GM18858 (cell line): ENCODE results near the gene NAA15.
"Not testable (repeated sequence)": the region's sequence is repeated elsewhere in the genome, so short reads cannot be mapped to it uniquely, and the experiment has no call there.

Source experiments
- ATAC-seq: cut with Tn5 transposase; IDR thresholded peaks from one replicate; pipeline ENCODE4 v1.9.1; 2021; ENCODE audit not compliant: unreplicated experiment

NAA15 gene

DNA sequence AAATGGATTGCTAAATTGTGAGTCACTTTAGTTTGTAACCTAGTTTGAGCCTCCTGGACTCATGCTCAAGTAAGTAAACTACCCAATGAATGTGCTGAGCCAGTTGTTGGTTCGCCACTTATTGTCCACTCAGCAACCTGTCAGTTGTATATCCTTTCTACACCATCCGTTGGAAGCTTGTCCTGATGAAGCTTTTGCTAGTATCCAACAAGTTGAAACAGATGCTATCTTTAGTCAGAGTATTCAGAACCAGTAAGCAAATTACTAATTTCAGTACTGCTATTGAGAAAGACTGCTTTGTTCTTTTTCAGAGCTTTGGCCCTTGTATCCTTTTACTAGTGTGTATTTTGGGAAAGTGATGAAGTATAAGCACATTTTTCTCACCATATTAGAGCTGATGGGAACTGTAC lies 4.3 kb upstream of the NAA15 start:
- ATAC-seq = peak; percentile 21

DNA sequence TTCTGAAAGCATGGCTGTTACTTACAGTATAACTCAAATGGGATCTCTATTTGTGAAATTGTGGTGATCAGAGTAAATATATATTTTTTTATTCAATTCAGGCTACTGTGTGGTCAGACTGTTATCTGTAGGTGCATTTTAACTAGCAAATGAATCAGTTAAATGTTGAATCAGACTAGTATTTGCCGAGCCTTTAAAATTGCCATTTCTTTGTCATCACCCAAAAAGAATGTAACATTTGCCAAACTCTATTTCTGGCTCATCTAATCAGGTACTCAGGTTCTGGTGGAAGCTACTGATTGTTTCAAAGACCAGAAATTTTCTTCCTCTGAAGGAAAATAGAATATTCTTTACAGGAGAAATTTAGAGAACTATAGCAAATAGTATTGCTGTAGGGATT lies 1.8 kb upstream of the NAA15 start:
- ATAC-seq = no peak

DNA sequence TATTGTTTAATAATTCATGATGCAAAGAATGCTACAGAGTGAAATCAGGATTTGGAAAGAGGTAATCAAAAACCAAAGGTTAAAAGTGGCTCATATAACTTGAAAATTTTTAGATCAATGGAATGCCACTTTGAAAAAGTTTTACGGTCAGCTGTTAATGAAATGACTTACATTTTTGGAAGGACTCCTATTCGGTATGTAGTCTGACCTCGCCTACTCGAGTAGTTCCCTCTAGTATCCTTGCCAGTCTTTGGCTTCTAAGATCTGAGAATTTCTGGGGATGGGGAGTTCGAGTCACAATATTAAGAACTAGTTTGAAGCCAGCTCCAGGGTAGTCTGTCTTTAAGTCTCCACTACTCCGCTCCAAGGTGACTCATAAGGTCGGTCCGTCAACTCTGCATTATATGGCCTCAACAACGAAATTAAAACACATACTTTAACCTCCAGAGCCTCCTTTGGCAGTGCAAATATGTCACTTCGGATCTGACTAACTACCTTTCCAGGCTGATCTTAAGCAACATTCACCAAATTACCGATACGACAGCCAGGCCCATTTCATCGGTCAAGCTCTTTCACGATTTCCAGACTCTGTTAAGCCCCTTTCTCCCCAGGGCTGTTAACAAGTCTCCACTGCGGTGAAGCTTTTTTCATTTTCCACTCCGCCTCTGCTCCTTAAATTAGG lies 733 bp upstream of the NAA15 start:
- ATAC-seq = peak; percentile 3

DNA sequence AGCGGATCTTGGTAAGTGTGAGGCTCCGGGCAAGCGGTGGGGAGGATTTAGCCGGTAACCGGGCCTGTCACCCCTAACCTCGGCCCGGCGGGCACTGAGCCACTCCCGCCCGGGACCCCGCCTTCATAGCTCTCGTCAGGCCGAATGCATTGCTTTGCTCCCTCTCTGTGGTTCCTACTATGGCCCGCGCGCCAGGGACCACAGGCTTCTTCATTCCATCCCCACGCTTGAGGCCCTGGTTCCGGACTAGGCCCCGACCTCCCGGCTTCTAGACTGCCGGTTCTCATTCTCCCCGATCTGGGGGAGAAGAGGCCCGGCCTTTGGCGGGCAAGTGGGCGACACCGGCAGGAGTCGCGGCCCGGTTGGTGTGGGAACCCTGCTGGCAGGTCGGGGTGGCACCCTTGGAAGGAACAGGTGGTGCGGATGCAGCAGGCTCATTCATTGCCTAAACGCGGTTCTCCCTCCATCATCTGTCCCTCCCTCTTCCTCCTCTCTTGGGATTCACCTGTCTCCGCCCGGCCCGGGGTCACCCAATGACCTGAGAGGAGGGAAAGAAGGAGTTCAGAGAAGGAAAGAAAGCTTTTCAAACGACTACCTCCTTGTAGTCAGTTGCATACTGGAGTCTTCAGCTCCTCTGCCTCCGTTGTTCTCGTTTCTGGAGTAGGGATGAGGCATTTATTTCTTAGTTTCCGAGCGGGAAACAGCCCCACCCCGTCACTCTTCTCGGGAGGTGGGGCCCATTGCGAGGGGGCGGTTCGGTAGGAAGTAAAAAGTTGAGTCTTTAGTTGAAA lies 711 bp downstream of the NAA15 start, which contains the start of gene NDUFC1:
TSS of gene NDUFC1 (minus strand) at position 657 of the 791 bp plus-strand sequence. CDS start 6,679 bp downstream, outside the sequence.
- peak; percentile 21 for ATAC-seq

DNA sequence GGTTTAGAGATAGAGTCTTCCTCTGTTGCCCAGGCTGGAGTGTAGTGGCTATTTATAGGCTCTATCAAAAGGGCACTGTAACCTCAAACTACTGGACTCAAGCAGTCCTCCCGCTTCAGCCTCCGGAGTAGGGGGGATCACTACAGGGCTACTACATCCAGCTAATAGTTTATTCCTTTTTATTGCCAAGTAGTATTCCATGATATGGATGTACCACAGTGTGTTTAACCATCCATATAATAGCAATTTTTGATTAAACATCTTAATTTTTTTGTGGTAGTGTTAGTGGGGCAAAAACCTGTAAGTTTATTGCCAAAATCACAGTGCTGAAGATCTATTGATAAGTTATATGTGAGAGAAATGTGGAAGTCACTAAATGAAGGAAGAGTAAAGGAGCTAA lies 3.6 kb downstream of the NAA15 start:
- ATAC-seq = no peak

DNA sequence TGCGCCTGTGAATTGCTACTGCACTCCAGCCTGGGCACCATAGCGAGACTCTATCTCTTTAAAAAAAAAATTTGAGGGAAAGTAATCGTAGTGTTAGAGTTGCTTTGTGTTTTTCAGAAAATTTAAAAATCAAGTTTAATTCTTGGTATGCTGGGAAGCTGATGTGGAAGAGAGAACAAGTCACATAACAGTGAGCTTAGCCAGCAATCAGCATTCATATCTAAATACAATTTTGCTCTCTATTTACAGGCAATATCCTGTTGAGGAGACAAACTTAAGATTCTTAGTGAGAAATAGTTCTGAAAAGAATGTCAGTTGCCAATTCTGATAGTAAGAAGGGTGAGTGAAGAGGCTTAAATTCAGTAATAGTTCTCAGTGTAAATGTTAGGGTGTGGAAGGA lies 10.6 kb downstream of the NAA15 start:
- ATAC-seq = no peak

DNA sequence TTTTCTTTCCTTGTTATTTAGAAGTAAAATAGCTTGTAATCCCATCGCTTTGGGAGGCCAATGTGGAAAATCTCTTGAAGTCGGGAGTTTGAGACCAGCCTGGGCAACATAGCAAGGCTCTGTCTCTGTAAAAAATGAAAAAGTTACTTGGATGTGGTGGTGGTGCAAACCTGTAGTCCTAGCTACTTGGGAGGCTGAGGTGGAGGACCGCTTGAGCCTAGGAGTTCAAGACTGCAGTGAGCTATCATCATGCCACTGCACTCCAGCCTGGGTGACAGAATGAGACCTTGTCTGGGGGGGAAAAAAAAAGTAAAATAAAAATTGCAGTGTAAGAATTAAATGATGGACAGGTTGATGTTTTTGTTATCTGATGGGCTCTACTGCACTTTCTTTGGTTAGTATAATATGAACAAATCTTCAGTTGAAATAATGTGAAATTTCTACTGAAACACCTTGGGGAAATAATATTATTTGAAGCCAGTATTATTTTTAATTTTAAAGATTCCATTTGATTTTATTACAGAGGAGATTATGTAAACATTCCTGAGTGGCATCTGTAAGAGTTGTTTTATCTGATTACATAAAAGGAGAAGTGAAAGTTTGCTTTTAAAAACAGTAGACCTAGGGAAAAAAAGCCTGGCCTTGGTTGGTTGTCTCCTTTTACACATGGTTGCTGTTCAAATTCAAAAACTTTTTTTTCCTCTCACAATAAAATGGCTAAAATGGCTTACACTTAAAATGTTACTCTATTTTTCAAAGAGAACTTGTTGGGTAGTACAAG lies 11.4 kb downstream of the NAA15 start:
- ATAC-seq = no peak

DNA sequence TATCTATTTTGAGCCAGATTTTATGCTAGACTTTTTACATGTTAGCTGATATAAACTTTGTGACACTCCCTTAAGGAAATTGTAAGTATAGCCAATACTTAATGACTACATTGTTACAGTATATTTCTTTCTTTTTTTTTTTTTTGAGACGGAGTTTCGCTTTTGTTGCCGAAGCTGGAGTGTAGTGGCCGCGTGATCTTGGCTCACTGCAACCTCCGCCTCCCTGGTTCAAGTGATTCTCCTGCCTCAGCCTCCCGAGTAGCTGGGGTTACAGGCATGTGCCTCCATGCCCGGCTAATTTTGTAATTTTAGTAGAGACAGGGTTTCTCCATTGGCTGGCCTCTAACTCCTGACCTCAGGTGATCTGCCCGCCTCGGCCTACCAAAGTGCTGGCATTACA lies 12.1 kb downstream of the NAA15 start:
- ATAC-seq = not testable (repeated sequence)

DNA sequence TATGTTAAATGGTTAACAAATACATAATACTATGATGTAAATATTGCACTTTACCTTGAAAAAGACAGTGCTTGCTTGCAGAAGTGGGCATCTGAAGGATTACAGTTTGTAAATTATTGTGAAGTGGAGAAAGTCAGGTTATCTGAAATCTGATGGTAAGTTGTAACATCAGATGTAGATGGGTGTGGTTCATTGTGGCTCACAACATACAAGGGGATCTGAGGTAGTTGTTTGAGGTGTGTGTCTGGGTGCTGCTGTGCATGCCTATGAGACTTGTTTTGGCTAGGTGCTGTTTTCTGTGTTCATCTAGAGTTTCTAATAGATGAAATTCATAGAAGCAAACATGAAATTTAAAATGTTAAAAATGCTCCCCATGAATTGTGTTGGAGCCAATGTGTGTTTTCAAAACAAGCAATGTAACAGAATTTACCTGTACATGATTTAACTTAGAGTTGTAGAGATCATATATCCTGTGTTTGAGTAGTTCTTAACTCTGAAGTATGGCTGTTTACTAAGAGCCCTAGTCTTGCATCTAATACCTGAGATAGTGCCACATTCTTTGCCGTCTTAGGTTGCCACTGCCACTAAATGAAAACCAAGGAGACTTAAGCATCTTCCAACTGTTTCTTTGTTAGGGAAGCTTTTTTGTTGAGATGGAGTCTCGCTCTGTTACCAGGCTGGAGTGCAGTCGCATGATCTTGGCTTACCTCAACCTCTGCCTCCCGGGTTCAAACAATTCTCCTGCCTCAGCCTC lies 12.9 kb downstream of the NAA15 start:
- ATAC-seq = no peak

DNA sequence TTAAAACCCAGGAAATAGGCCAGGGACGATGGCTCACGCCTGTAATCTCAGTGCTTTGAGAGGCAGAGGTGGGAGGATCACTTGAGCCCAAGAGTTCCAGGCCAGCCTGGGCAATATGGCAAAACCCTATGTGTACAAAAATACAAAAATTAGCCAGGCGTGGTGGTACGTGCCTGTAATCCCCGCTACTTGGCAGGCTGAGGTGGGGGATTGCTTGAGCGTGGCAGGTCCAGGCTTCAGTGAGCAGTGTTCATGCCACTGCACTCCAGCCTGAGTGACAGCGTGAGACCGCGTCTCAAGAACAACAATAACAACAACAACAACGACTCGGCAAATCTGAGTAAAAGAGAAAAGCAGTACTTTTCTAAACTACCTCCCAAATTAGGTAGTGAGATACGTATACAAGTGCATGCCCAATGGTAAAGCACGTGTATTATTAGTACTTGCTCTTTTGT lies 13.9 kb downstream of the NAA15 start:
- peak; percentile 74 for ATAC-seq

DNA sequence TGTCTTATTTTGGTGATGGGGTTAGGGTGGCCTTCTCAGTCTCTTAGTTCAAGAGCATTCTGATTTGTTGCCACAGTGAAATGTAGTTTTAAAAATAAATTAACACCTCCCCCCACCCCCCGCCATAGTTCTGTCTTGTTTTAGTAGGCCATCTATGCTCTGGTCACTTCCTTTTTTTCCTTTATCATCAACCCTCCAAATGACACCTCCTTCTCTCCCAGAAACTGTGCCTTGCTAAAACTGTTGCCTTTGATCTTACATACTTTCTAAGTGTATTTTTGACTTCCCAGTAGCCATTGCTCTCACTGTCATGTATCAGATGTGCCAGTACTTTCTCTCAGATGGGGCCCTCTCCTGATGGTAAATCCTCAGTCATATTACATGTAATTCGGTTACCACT lies 15.4 kb downstream of the NAA15 start:
- no peak for ATAC-seq

DNA sequence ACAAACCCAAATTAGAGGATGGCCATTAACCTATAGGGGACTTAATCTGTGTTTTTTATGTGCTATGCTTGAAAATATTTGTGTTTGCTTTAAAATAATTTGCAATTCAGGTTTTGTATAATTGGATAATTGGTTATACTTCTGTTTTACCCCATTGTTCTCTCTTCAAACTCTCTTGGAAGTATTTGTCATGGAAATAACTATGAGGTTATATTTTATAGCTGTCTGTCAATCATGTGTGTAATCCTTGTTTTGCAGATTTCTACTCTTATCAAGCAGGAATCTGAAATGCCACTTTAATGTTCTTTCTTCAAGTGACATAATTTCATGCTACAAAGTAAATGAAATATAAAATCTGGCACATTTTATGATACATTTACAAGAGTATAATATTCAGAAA lies 16.3 kb downstream of the NAA15 start:
- no peak for ATAC-seq

DNA sequence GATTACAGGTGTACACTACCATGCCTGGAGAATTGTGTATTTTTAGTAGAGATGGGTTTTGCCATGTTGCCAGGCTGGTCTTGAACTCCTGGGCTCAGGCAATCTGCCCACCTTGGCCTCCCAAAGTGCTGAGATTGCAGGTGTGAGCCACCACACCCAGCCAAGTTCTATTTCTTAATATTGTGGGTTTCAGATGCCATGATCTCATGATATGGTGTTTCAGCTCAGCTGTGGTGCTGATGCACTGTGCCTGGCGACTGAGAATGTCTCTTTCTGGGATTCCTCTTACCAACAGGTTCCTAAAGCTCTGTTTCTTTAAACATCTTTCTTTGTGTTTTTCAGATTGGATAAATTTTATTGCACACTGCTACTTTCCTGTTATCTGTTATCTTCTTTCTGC lies 18.3 kb downstream of the NAA15 start:
- no peak for ATAC-seq

DNA sequence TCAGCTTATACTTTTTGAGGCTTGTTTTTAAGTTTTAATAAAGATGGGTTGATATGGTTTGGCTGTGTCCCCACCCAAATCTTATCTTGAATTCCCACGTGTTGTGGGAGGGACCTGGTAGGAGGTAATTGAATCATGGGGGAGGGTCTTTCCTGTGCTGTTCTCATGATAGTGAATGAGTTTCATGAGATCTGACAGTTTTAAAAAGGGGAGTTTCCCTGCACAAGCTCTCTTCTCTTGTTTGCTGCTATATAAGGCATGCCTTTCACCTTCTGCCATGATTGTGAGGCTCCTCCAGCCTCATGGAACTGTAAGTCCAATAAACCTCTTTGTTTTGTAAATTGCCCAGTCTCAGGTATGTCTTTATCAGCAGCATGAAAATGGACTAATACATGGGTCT lies 20.8 kb downstream of the NAA15 start:
- ATAC-seq = not testable (repeated sequence)

DNA sequence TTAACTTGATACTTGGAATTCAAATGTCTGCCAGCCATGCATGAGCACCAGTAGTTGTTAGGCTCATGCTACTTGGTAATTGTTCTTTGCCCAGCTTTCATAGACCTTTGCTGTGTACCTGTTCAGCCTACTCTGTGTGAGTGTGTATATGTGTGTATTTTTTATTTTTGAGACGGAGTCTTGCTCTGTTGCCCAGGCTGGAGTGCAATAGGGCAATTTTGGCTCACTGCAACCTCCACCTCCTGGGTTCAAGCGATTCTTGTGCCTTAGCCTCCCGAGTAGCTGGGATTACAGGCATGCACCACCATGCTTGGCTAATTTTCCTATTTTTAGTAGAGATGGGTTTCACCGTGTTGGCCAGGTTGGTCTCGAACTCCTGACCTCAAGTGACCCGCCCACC lies 21.2 kb downstream of the NAA15 start:
- not testable (repeated sequence) for ATAC-seq

DNA sequence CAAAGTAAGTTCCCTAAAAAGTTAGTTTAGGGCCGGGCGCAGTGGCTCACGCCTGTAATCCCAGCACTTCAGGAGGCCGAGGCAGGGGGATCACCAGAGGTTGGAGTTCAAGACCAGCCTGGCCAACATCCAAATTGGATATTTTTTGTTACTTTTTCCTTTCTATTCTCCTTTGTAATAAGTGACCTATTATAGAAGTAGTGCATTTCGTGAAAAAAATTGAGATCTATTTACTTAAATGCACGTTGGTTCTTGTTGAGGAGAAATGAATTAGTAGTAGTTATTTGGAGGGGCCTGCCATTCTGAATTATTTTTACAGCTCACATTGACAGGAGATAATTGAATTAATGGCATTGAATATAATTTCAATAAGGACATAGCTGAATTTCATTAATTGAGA lies 23.3 kb downstream of the NAA15 start:
- no peak for ATAC-seq

DNA sequence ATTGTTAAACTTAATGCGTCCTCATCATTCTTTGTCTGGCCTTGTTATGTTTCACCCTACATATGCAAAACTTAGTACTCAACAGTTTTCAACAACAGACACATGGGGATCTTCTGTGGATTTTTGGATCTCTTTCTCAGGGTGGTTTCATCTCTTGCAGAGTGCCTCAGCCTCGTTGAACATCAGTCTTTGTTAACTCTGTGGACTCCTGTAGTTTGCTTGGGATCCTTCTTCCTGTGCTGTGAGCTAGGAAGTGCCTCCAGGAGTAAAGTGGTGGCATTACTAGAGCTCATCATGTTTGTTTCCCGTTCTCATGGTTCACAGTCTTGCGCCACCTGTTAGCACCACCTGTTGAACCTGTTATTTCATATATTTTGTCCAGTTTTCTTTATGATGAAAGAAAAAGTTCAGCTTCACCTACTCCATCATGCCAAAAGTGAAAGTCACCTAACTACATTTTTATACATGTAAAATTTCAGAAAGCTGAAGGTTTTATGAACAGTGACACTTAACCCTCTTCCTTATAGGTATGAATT lies 28.4 kb downstream of the NAA15 start:
- no peak for ATAC-seq

DNA sequence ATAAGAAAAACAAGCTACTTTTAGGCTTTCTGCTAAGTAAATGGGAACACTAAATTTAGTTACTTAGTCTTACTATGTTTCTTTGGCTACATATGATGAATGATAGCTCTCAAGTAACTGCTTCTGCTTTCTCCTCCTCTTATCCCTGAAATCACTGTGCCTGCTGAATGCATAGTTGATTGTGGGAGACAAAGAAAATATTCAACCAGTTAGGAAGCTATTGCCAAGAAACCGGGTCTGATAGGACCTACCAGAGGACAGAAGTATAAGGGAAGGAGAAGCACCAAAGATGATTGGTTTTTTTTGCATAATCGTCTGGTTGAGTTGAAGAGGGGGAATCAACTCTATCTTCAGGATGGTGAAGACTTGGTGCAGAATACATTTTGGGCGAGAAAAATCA lies 29.0 kb downstream of the NAA15 start:
- ATAC-seq = no peak

DNA sequence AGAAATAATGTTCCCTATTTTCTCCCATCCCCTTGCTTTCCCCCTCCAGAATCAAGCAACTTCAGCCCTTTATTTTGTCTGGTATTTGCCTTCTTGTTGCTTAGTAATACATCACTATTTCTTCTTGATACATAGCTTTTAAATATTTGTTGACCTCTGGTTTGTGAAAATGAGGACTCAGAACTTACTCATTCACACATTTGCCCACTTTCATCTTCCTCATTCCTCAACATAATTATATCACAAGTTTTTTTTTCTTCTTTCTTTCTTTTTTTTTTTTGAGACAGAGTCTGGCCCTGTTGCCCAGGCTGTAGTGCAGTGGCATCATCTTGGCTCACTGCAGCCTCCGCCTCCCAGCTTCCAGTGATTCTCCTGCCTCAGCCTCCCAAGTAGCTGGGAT lies 29.9 kb downstream of the NAA15 start:
- ATAC-seq = no peak

DNA sequence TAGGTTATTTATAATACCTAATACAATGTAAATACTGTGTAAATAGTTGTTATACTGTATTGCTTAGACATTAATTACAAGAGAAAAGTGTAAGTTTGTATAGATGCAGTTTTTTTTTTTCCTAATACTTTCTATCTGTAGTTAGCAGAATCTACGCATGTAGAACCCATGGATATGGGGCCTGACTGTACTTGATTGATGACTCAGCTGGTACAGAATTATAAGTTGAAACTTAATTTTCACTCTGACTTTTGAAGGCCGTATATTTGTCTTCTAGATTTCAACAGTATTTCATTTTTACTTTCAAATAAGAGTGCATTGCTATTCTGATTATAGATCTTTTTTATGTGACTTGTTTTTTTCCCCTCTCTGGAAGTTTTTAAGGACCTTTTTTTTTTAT lies 31.7 kb downstream of the NAA15 start:
- ATAC-seq = no peak

DNA sequence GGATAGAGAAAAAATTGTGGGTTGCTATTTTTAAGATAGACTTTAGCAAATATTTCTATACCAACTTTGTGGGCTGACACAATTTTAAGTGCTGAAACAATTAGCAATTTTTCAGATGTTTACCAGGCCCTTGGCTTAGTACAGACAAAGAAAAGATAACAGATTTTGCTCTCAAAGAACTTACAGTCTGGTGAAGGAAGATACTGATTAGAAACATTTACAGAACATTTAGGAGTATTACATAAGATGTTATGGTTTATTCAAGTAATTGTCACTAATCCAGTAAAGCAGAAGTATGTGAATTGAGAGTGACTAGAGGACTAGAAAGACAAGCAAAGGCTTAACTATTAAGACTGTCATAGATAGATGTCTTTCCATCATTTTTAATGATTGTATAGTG lies 36.3 kb downstream of the NAA15 start:
- ATAC-seq = no peak
